NCI-H2227 treated with DMSO at 0.1 percent for 48 hours (cell line): Measurements from ENCODE around the gene THOC6.
A peak's percentile ranks its signal among the peaks of the same experiment; 100 is the strongest.
"Not testable (repeated sequence)": the region's sequence is repeated elsewhere in the genome, so short reads cannot be mapped to it uniquely, and the experiment has no call there.

Experiments used
- DNase-seq: peaks from one replicate; lab custom pipeline; 2025; lab: John Stamatoyannopoulos, UW

The THOC6 gene

GRCh38 chr16:3054965-3055733 lies 31.3 kb downstream of the THOC6 start:
- no peak for DNase-seq

- DNase-seq, result not testable (repeated sequence)
Observed at GRCh38 chr16:3055734-3056115, 31.9 kb downstream of the THOC6 start.

- no peak for DNase-seq
Observed at GRCh38 chr16:3056336-3057180, 32.7 kb downstream of the THOC6 start.

- DNase-seq, result no peak
Observed at GRCh38 chr16:3057181-3058138, 33.6 kb downstream of the THOC6 start.

- DNase-seq, result no peak
Observed at GRCh38 chr16:3058139-3059030, 34.5 kb downstream of the THOC6 start.

- peak; percentile 68 for DNase-seq
Observed at GRCh38 chr16:3059041-3059722, 35.3 kb downstream of the THOC6 start.

GRCh38 chr16:3059723-3060242 lies 35.9 kb downstream of the THOC6 start:
- DNase-seq, result no peak

GRCh38 chr16:3060339-3061127 lies 36.7 kb downstream of the THOC6 start:
- no peak for DNase-seq

GRCh38 chr16:3062553-3062952 lies 38.7 kb downstream of the THOC6 start:
- no peak for DNase-seq

GRCh38 chr16:3063625-3064386 lies 40.0 kb downstream of the THOC6 start:
- DNase-seq, result no peak

- no peak for DNase-seq
Observed at GRCh38 chr16:3065069-3065741, 41.4 kb downstream of the THOC6 start, which contains the start of gene IL32. Gene IL32 (plus strand): TSS chr16:3065640. CDS start chr16:3065812, 172 bp downstream.

- no peak for DNase-seq
Observed at GRCh38 chr16:3065742-3066439, 42.1 kb downstream of the THOC6 start.

GRCh38 chr16:3066440-3066748 lies 42.6 kb downstream of the THOC6 start:
- DNase-seq, result no peak

- DNase-seq, result no peak
Observed at GRCh38 chr16:3068487-3068886, 44.7 kb downstream of the THOC6 start.

- not testable (repeated sequence) for DNase-seq
Observed at GRCh38 chr16:3069146-3069545, 45.3 kb downstream of the THOC6 start.

GRCh38 chr16:3070608-3071111 lies 46.8 kb downstream of the THOC6 start:
- no peak for DNase-seq

- no peak for DNase-seq
Observed at GRCh38 chr16:3071655-3072054, 47.8 kb downstream of the THOC6 start.
